H1 (cell line): ENCODE results near the gene RMDN3. TPM values are rescaled to one million over a fixed set of nuclear protein-coding genes. Genes with fewer than 3 reads are reported as not detected.
A peak's percentile ranks its signal among the peaks of the same experiment; 100 is the strongest.

ENCODE experiments used
- CTCF ChIA-PET: fragments of 300-600 bp; sonication (Branson Sonifier 250); formaldehyde crosslinking; loops from one replicate; lab custom pipeline; 2021; ENCODE audit not compliant: partially characterized antibody; lab: Charles Lee
- POLR2A ChIA-PET: fragments of 300-600 bp; sonication (Branson Sonifier 250); formaldehyde crosslinking; loops from one replicate; lab custom pipeline; 2021; ENCODE audit warnings: inconsistent platforms; ENCODE audit not compliant: partially characterized antibody; lab: Charles Lee
- DNase-seq, 2 experiments: peaks; one replicate each; pipeline versions ENCODE4 v3.0.0 to v3.0.0-alpha.2; 2010 to 2022; ENCODE audit warnings: low spot score in 2 of 2, low read depth in 1 of 2, mixed read lengths in 1 of 2
- FAIRE-seq: peaks from 2 replicates; lab custom pipeline; 2011; peaks lifted over from hg19 to GRCh38; lab: Jason Lieb, UNC
- H2AFZ ChIP-seq: 2 replicates; pipeline ENCODE4 v1.8.1; 2012; ENCODE audit warnings: low read length, inconsistent platforms
- H2AK5ac ChIP-seq: 2 replicates; pipeline ENCODE4 v1.6.1; 2013; ENCODE audit warnings: low read depth, low read length
- H2BK120ac ChIP-seq: replicated peaks from 2 replicates; pipeline ENCODE3; 2013; ENCODE audit warnings: low read depth, low read length, inconsistent platforms
- H2BK12ac ChIP-seq: 2 replicates; pipeline ENCODE4 v1.6.1; 2013; ENCODE audit warnings: low read depth, low read length
- H2BK15ac ChIP-seq: 2 replicates; pipeline ENCODE4 v1.6.1; 2013; ENCODE audit warnings: low read length
- H2BK20ac ChIP-seq: 2 replicates; pipeline ENCODE4 v1.6.1; 2013; ENCODE audit warnings: low read length
- H2BK5ac ChIP-seq: 2 replicates; pipeline ENCODE4 v1.6.1; 2013; ENCODE audit warnings: low read depth, low read length
- H3K14ac ChIP-seq: 2 replicates; pipeline ENCODE4 v1.6.1; 2013; ENCODE audit warnings: inconsistent platforms; ENCODE audit not compliant: insufficient read length
- H3K18ac ChIP-seq: 2 replicates; pipeline ENCODE4 v1.6.1; 2013; ENCODE audit warnings: low read length; ENCODE audit errors: extremely low read depth
- H3K23ac ChIP-seq: 2 replicates; pipeline ENCODE4 v1.6.1; 2013; ENCODE audit warnings: inconsistent platforms; ENCODE audit not compliant: insufficient read length
- H3K23me2 ChIP-seq: 2 replicates; pipeline ENCODE4 v1.6.1; 2013; ENCODE audit warnings: low read depth, low read length
- H3K27ac ChIP-seq: 2 replicates; pipeline ENCODE4 v1.6.1; 2011; ENCODE audit warnings: low read depth, low read length, inconsistent platforms
- H3K27me3 ChIP-seq, 4 experiments: replicated peaks in 1 of 4; 1 replicate in 1 of 4; 2 replicates in 3 of 4; pipeline versions ENCODE4 v1.6.1 to v1.8.1; 2011 to 2013; ENCODE audit warnings: low read length in 3 of 4, mild to moderate bottlenecking in 3 of 4, inconsistent platforms in 2 of 4, mixed read lengths in 2 of 4, moderate library complexity in 1 of 4; ENCODE audit not compliant: control insufficient read depth in 3 of 4, insufficient read depth in 3 of 4; ENCODE audit errors: extremely low read depth in 1 of 4
- H3K36me3 ChIP-seq, 4 experiments: 2 replicates each; pipeline versions ENCODE4 v1.6.1 to v1.8.1; 2011 to 2013; ENCODE audit warnings: mild to moderate bottlenecking in 4 of 4, low read length in 3 of 4, moderate library complexity in 2 of 4, control low read depth in 1 of 4, inconsistent platforms in 1 of 4; ENCODE audit not compliant: insufficient read depth in 4 of 4, control insufficient read depth in 2 of 4
- H3K4ac ChIP-seq: replicated peaks from 2 replicates; pipeline ENCODE3; 2013; ENCODE audit warnings: low read length, low read depth, mixed read lengths, inconsistent platforms; ENCODE audit not compliant: insufficient read length
- H3K4me1 ChIP-seq, 4 experiments: replicated peaks in 1 of 4; 1 replicate in 1 of 4; 2 replicates in 3 of 4; pipeline versions ENCODE4 v1.6.1 to v1.8.1; 2011 to 2013; ENCODE audit warnings: low read length in 3 of 4, inconsistent platforms in 2 of 4, mixed read lengths in 1 of 4; ENCODE audit not compliant: insufficient read depth in 4 of 4, control insufficient read depth in 3 of 4
- H3K4me2 ChIP-seq, 2 experiments: 2 replicates each; pipeline versions ENCODE4 v1.6.1 to v1.8.1; 2011 to 2013; ENCODE audit warnings: low read depth in 2 of 2, low read length in 2 of 2, control low read depth in 1 of 2, inconsistent platforms in 1 of 2, mild to moderate bottlenecking in 1 of 2; ENCODE audit not compliant: insufficient read depth in 1 of 2
- H3K4me3 ChIP-seq, 4 experiments: fragments of 200-600, 300-600 bp in 1 of 4; sonication (generic), shearing (Covaris generic), sonication (Bioruptor Twin) in 1 of 4; 2 replicates each; pipeline versions ENCODE4 v1.5.1 to v1.8.1; 2011 to 2016; ENCODE audit warnings: low read length in 4 of 4, low read depth in 3 of 4, control low read depth in 2 of 4, inconsistent platforms in 2 of 4, mild to moderate bottlenecking in 2 of 4, mixed read lengths in 1 of 4, moderate library complexity in 1 of 4; ENCODE audit not compliant: insufficient read depth in 2 of 4; ENCODE audit errors: extremely low read depth in 1 of 4
- H3K56ac ChIP-seq: replicated peaks from 2 replicates; pipeline ENCODE3; 2013; ENCODE audit warnings: low read depth, mild to moderate bottlenecking, mixed read lengths, low read length, inconsistent platforms; ENCODE audit not compliant: insufficient read length
- H3K79me1 ChIP-seq: 2 replicates; pipeline ENCODE4 v1.6.1; 2013; ENCODE audit warnings: low read depth, low read length, control low read depth
- H3K79me2 ChIP-seq, 2 experiments: 2 replicates each; pipeline versions ENCODE4 v1.6.1 to v1.8.1; 2012 to 2013; ENCODE audit warnings: low read length in 2 of 2, mild to moderate bottlenecking in 2 of 2, inconsistent platforms in 1 of 2; ENCODE audit not compliant: insufficient read depth in 2 of 2, control insufficient read depth in 1 of 2
- H3K9ac ChIP-seq, 4 experiments: replicated peaks in 1 of 4; 1 replicate in 1 of 4; 2 replicates in 3 of 4; pipeline versions ENCODE4 v1.6.1 to v1.8.1; 2011 to 2013; ENCODE audit warnings: low read depth in 3 of 4, low read length in 3 of 4, control low read depth in 2 of 4, mild to moderate bottlenecking in 2 of 4, moderate library complexity in 2 of 4, inconsistent platforms in 1 of 4; ENCODE audit errors: extremely low read depth in 1 of 4
- H3K9me3 ChIP-seq, 2 experiments: 2 replicates each; pipeline versions ENCODE4 v1.6.1 to v1.8.1; 2012 to 2013; ENCODE audit warnings: mild to moderate bottlenecking in 2 of 2, moderate library complexity in 2 of 2, control low read depth in 1 of 2, inconsistent platforms in 1 of 2, low read depth in 1 of 2, low read length in 1 of 2, mixed read lengths in 1 of 2; ENCODE audit not compliant: insufficient read depth in 2 of 2
- H4K20me1 ChIP-seq, 2 experiments: replicated peaks in 1 of 2; 2 replicates each; pipeline versions ENCODE3 to v1.8.1; 2011 to 2013; ENCODE audit warnings: inconsistent platforms in 2 of 2, low read length in 2 of 2, mild to moderate bottlenecking in 1 of 2; ENCODE audit not compliant: insufficient read depth in 2 of 2, control insufficient read depth in 1 of 2
- H4K5ac ChIP-seq: 2 replicates; pipeline ENCODE4 v1.6.1; 2013; ENCODE audit warnings: low read length, low read depth, mixed read lengths, inconsistent platforms; ENCODE audit not compliant: insufficient read length
- H4K8ac ChIP-seq: 2 replicates; pipeline ENCODE4 v1.8.0; 2013; ENCODE audit warnings: mild to moderate bottlenecking, moderate library complexity, low read length, inconsistent platforms; ENCODE audit not compliant: insufficient read depth; ENCODE audit errors: extremely low read depth
- H4K91ac ChIP-seq: replicated peaks from 2 replicates; pipeline ENCODE3; 2013; ENCODE audit warnings: low read length, mixed read lengths, inconsistent platforms; ENCODE audit not compliant: insufficient read length
- CTCF ChIP-seq, 3 experiments: IDR thresholded peaks; 1 replicate in 2 of 3; 2 replicates in 1 of 3; pipeline versions ENCODE4 v1.5.1 to v1.6.1; 2011; ENCODE audit warnings: low read length in 3 of 3, mild to moderate bottlenecking in 3 of 3, inconsistent platforms in 2 of 3, low read depth in 1 of 3, moderate library complexity in 1 of 3; ENCODE audit not compliant: insufficient read depth in 1 of 3; ENCODE audit errors: control extremely low read depth in 1 of 3
- SAP30 ChIP-seq: fragments of 300-600 bp; sonication (generic); IDR thresholded peaks from 2 replicates; pipeline ENCODE4 v1.7.1; 2012; ENCODE audit warnings: low read length, moderate library complexity, mild to moderate bottlenecking, inconsistent platforms; ENCODE audit not compliant: insufficient read depth, insufficient replicate concordance
- WGBS, 2 experiments: shearing (Covaris generic) in 1 of 2; methylation state at CpG; one replicate each; pipeline versions ENCODE4 v1.1.6 to v1.1.7; 2013 to 2015; ENCODE audit warnings: low lambda C conversion rate in 2 of 2, mixed read lengths in 2 of 2, inconsistent platforms in 1 of 2, low coverage in 1 of 2, missing lambda C conversion rate in 1 of 2; ENCODE audit not compliant: insufficient replicate concordance in 2 of 2, insufficient coverage in 1 of 2, insufficient read length in 1 of 2; ENCODE audit errors: extremely low coverage in 1 of 2, missing lambda C conversion rate in 1 of 2; 5-methylcytosine and 5-hydroxymethylcytosine counted together
- polyA plus RNA-seq, 7 experiments: library from polyadenylated mRNA; depleted of rRNA in 3 of 7; stranded (reverse) in 5 of 7; unstranded in 2 of 7; fragments of >200 nt in 5 of 7; fragments of 200-250 nt in 2 of 7; gene quantifications; 1 replicate in 5 of 7; 2 replicates in 1 of 7; 4 replicates in 1 of 7; pipeline versions ENCODE4 v1.2.1 to v1.2.3, GENCODE V29; 2011 to 2013; ENCODE audit warnings: missing spikeins in 2 of 7, mixed read lengths in 2 of 7
- total RNA-seq: library from RNA; stranded (reverse); fragmentation: NEBNext Ultra II Directional; extraction: Animal tissue kit (Norgen Biotek cat#: 25700); gene quantifications from 2 replicates; pipeline ENCODE4 v1.2.1, GENCODE V29; 2021

RMDN3 gene
- total and polyA plus RNA-seq, 2 of the 8 experiments (the other 6 are each of a cell fraction or from before 2014, with no cell fraction given): 10.8 to 24.1 TPM

- H3K23me2 ChIP-seq: peaks cover 9% of the 10 kb centered on the region; the same call in 1 of the 2 replicates
- H2BK15ac ChIP-seq: no peak overlapping the region
- peak in 1 of 3 experiments; percentile 2; a peak in 1 of 4 replicates for TF ChIP-seq CTCF (IDR thresholded peaks at IDR 0.05; ENCODE audit: control extremely low read depth in 1 of 3, insufficient read depth in 1 of 3, low read depth in 1 of 3, low read length in 3 of 3)
- TF ChIP-seq SAP30: no peak
- no peaks in the 10 kb centered on the region for H3K27me3 ChIP-seq
- H2BK20ac ChIP-seq: no peak overlapping the region
- no peak overlapping the region for H3K4me2 ChIP-seq
- H3K4ac ChIP-seq: no peak overlapping the region
- H2BK12ac ChIP-seq: no peak overlapping the region
- H2BK5ac ChIP-seq: no peak overlapping the region
- H2BK120ac ChIP-seq: no peak overlapping the region
- H3K79me1 ChIP-seq: no peaks in the 10 kb centered on the region
- no peak overlapping the region for H3K18ac ChIP-seq
- no peak overlapping the region for H3K23ac ChIP-seq
- no peak overlapping the region for H3K9ac ChIP-seq
- FAIRE-seq (no peak), DNase-seq (no peak)
- WGBS, 2 experiments: 90% methylated on average over 1 of the region's 1 CpG; no CpG with 5 or more reads in 1 of the 2 experiments
- CTCF ChIA-PET: interaction anchor here (0.6 to 3.1 kb wide), 8 partner anchors 12 to 398 kb away, joined by 3 to 14 read pairs (median 4); no protein-coding TSS in a partner anchor
- H3K4me3 ChIP-seq: no peak overlapping the region
- H2AFZ ChIP-seq: no peak overlapping the region
- no peaks in the 10 kb centered on the region for H4K20me1 ChIP-seq
- no peak overlapping the region for H3K56ac ChIP-seq
- POLR2A ChIA-PET: interaction anchor here (1.2 to 1.4 kb wide), 3 partner anchors 37 to 119 kb away, joined by 3 to 5 read pairs (median 4); partner anchors contain the start of gene SPINT1
- no peaks in the 10 kb centered on the region for H3K36me3 ChIP-seq
- H3K27ac ChIP-seq: no peak overlapping the region
- H4K91ac ChIP-seq: no peak overlapping the region
- no peaks in the 10 kb centered on the region for H3K9me3 ChIP-seq
- H3K14ac ChIP-seq: no peak overlapping the region
- no peaks in the 10 kb centered on the region; a peak in 1 of 4 replicates for H3K79me2 ChIP-seq
- peaks cover 4 to 14% (median 6%) of the 10 kb centered on the region in 4 experiments; a peak in 6 of 7 replicates for H3K4me1 ChIP-seq
- no peak overlapping the region for H4K5ac ChIP-seq
- H2AK5ac ChIP-seq: no peak overlapping the region
- H4K8ac ChIP-seq: no peak overlapping the region
Measured at GRCh38 chr15:40803688-40804087, 48.6 kb upstream of the RMDN3 start.
